Bronchial epithelial cell (primary cell): ENCODE results near the gene THAP2. TPM values are rescaled to one million over a fixed set of nuclear protein-coding genes. Genes with fewer than 3 reads are reported as not detected.

Experiments
- DNase-seq: peaks from one replicate; pipeline ENCODE4 v3.0.0-alpha.2; 2010; ENCODE audit warnings: low read depth
- FAIRE-seq: peaks from 2 replicates; lab custom pipeline; 2011; peaks lifted over from hg19 to GRCh38; lab: Jason Lieb, UNC
- H3K27me3 ChIP-seq: 2 replicates; pipeline ENCODE4 v1.5.1; 2011; ENCODE audit warnings: low read length; ENCODE audit not compliant: control insufficient read depth, insufficient read depth
- H3K36me3 ChIP-seq: 2 replicates; pipeline ENCODE4 v1.5.1; 2011; ENCODE audit warnings: low read length; ENCODE audit not compliant: control insufficient read depth, insufficient read depth
- H3K4me3 ChIP-seq: 2 replicates; pipeline ENCODE4 v1.5.1; 2011; ENCODE audit warnings: mild to moderate bottlenecking, low read depth, low read length, control low read depth
- CTCF ChIP-seq: IDR thresholded peaks from 2 replicates; pipeline ENCODE4 v1.5.1; 2011; ENCODE audit warnings: mild to moderate bottlenecking, moderate library complexity, low read length, control low read depth, inconsistent platforms; ENCODE audit not compliant: insufficient read depth, severe bottlenecking
- total RNA-seq: library from RNA; depleted of rRNA; stranded (reverse); fragments of >200 nt; gene quantifications from 2 replicates; pipeline ENCODE4 v1.2.1, GENCODE V29; 2014

Gene THAP2
- total RNA-seq, 1 donor from 2014 or later = 2.6 TPM

DNA sequence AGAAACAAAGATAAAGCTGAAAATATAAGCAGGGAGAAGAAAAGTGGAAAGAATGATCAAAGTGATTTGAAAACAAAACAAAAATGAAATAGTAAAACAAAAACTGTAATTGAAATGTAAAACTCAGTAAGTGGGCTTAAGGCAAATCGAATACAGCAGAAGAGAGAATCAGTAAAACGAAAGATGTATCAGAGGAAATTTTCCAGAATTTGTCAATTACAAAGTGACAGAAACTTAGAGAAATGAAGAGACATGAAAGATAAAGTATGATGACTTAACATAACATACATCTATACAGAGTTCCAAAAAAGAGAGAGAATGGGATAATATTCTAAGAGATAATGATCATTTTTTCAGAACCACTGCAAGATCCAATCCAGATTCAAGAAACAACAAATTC, 11.0 kb upstream of the THAP2 start:
- DNase-seq = no peak
- H3K36me3 ChIP-seq = peaks cover 3% of the 10 kb centered on the region
- FAIRE-seq = no peak
- no peak for TF ChIP-seq CTCF
- no peak overlapping the region for H3K4me3 ChIP-seq
- H3K27me3 ChIP-seq = no peaks in the 10 kb centered on the region

GRCh38 chr12:71654200-71654599, 9.9 kb upstream of the THAP2 start:
- TF ChIP-seq CTCF = no peak
- Histone ChIP-seq H3K4me3 (no peak overlapping the region), H3K36me3 (peaks cover 8% of the 10 kb centered on the region), H3K27me3 (no peaks in the 10 kb centered on the region)
- no peak for FAIRE-seq
- no peak for DNase-seq

GRCh38 chr12:71655495-71655894, 8.6 kb upstream of the THAP2 start:
- DNase-seq (no peak), FAIRE-seq (no peak)
- Histone ChIP-seq H3K27me3 (no peaks in the 10 kb centered on the region), H3K36me3 (peaks cover 10% of the 10 kb centered on the region), H3K4me3 (no peak overlapping the region)
- TF ChIP-seq CTCF = no peak

- H3K27me3 ChIP-seq = no peaks in the 10 kb centered on the region
- TF ChIP-seq CTCF = no peak
- no peak overlapping the region for H3K4me3 ChIP-seq
- no peak for FAIRE-seq
- no peak for DNase-seq
- peaks cover 10% of the 10 kb centered on the region for H3K36me3 ChIP-seq
These were observed 8.2 kb upstream of the THAP2 start for GRCh38 chr12:71655907-71656306.

DNA sequence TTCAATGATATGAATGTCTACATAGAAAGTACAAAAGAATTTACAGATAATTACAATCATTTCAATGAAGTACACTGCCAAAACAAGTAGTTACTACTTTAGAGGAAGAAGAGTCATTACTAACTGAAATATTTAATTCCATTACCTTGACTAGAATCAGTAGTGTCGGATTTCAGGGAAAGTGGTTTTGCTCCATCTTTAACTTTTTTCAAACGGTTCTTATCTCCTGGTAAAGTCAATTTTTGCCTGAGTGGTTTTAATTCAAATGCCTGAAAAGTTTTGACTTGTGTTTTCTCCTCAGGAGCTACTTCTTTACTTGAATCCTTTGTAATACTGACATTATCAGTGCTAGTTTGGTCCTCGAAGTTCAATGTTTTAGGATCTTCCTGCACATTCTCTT, 7.4 kb upstream of the THAP2 start:
- no peak for TF ChIP-seq CTCF
- DNase-seq (no peak), FAIRE-seq (no peak)
- no peak overlapping the region for H3K4me3 ChIP-seq
- no peaks in the 10 kb centered on the region for H3K27me3 ChIP-seq
- H3K36me3 ChIP-seq = peaks cover 10% of the 10 kb centered on the region

DNA sequence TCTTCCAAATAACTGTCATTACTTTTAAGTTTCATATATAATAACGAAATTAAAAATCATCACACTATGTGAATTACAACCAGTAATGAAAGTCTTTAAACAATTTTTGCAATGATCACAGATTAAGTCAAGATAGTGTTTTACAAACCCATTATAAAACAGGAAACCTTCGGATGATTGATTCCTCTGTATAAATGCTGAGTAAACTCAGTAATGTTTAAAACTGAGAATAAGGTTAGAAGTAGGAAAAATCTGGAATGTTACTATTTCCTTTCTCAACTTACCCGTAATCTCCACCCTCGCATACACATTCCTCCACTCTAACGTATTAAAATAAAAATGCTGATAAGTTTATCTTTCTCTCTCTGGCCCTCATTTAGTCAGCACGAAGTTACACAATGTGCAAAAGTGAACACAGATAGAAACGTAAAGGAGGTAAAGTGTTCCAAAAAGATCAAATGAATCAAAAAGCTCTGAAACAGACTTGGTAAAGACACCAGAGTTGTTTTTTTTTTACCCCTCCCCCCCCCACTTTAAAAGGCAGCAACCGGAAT, 2.0 kb upstream of the THAP2 start:
- Histone ChIP-seq H3K27me3 (no peaks in the 10 kb centered on the region), H3K4me3 (peak overlapping the region; percentile 98), H3K36me3 (peaks cover 8% of the 10 kb centered on the region)
- no peak for TF ChIP-seq CTCF
- no peak for FAIRE-seq
- DNase-seq = peak; percentile 37
